Hematopoietic multipotent progenitor cell treated with erythropoietin and hydrocortisone succinate and interleukin-3 and kit ligand, for 15 days (in vitro differentiated cells): ENCODE data around the gene PPP5C.
"Not testable (repeated sequence)": the region's sequence is repeated elsewhere in the genome, so short reads cannot be mapped to it uniquely, and the experiment has no call there.

Experiments
- DNase-seq: peaks from one replicate; pipeline ENCODE4 v3.0.0-alpha.2; 2015; ENCODE audit warnings: low spot score

Gene PPP5C

GRCh38 chr19:46435009-46435408, 88.1 kb downstream of the PPP5C start:
- DNase-seq = no peak

GRCh38 chr19:46435689-46436088, 88.8 kb downstream of the PPP5C start:
- not testable (repeated sequence) for DNase-seq
